HL-60 (cell line): ENCODE measurements around the gene CMYA5.

Experiments
- DNase-seq, 2 experiments: peaks; one replicate each; pipeline ENCODE4 v3.0.0-alpha.2; 2010 to 2020; ENCODE audit warnings: low read depth in 1 of 2, low spot score in 1 of 2
- H3K27ac ChIP-seq: fragments of 250-450 bp; sonication (Bioruptor Pico); replicated peaks from 2 replicates; pipeline ENCODE4 v1.5.1; 2020; ENCODE audit warnings: mild to moderate bottlenecking, moderate library complexity
- H3K27me3 ChIP-seq: fragments of 250-450 bp; sonication (Bioruptor Pico); 2 replicates; pipeline ENCODE4 v1.5.1; 2021; ENCODE audit warnings: mild to moderate bottlenecking, moderate library complexity; ENCODE audit not compliant: insufficient read depth, poor library complexity, severe bottlenecking
- H3K4me3 ChIP-seq: replicated peaks from 2 replicates; pipeline ENCODE4 v1.5.1; 2011; ENCODE audit warnings: mild to moderate bottlenecking, control low read depth, low read length; ENCODE audit not compliant: insufficient read depth
- CTCF ChIP-seq: IDR thresholded peaks from one replicate; pipeline ENCODE4 v1.5.1; 2011; ENCODE audit warnings: low read length, control low read depth, inconsistent platforms; ENCODE audit not compliant: insufficient read depth
- GABPA ChIP-seq: IDR thresholded peaks from 2 replicates; pipeline ENCODE4 v1.6.1; 2012; ENCODE audit warnings: low read depth
- POLR2AphosphoS5 ChIP-seq: IDR thresholded peaks from 2 replicates; pipeline ENCODE4 v1.6.1; 2012; ENCODE audit warnings: low read depth
- REST ChIP-seq: IDR thresholded peaks from 2 replicates; pipeline ENCODE4 v1.6.1; 2012; ENCODE audit warnings: low read depth; ENCODE audit not compliant: insufficient replicate concordance
- SPI1 ChIP-seq: IDR thresholded peaks from 2 replicates; pipeline ENCODE4 v1.6.1; 2012; ENCODE audit warnings: low read depth, mild to moderate bottlenecking, borderline replicate concordance

Gene CMYA5

GRCh38 chr5:79829260-79829659 is 139.6 kb downstream of the CMYA5 start:
- no peaks in the 10 kb centered on the region for H3K27me3 ChIP-seq
- TF ChIP-seq SPI1 (no peak), GABPA (no peak), POLR2AphosphoS5 (no peak), CTCF (no peak), REST (no peak)
- H3K27ac ChIP-seq, result no peak overlapping the region
- H3K4me3 ChIP-seq, result no peak overlapping the region
- DNase-seq, result no peak

- Histone ChIP-seq H3K4me3 (no peak overlapping the region), H3K27me3 (no peaks in the 10 kb centered on the region), H3K27ac (no peak overlapping the region)
- no peak for DNase-seq
- TF ChIP-seq POLR2AphosphoS5, result no peak
- TF ChIP-seq SPI1, result no peak
- no peak for TF ChIP-seq GABPA
- TF ChIP-seq CTCF, result no peak
- no peak for TF ChIP-seq REST
Measured at GRCh38 chr5:79831381-79832309, 142.0 kb downstream of the CMYA5 start.

GRCh38 chr5:79832911-79833310 is 143.3 kb downstream of the CMYA5 start:
- no peak overlapping the region for H3K27ac ChIP-seq
- TF ChIP-seq CTCF, result no peak
- TF ChIP-seq POLR2AphosphoS5, result no peak
- no peak for TF ChIP-seq GABPA
- no peak for TF ChIP-seq REST
- no peak for TF ChIP-seq SPI1
- DNase-seq, result no peak
- H3K4me3 ChIP-seq, result no peak overlapping the region
- H3K27me3 ChIP-seq, result no peaks in the 10 kb centered on the region
